Activated naive CD4-positive, alpha-beta T cell treated with anti-CD3 and anti-CD28 coated beads, Interleukin-2, amount 50 U/mL, for 24 hours (primary cell): ENCODE data around the gene DPP8.
"Not testable (repeated sequence)": the region's sequence is repeated elsewhere in the genome, so short reads cannot be mapped to it uniquely, and the experiment has no call there.

Experiments used
- H3K27ac Mint-ChIP-seq: one replicate; pipeline ENCODE4 v1.8.0; 2021; ENCODE audit warnings: mild to moderate bottlenecking, mixed read lengths
- H3K27me3 Mint-ChIP-seq: one replicate; pipeline ENCODE4 v1.8.0; 2021; ENCODE audit warnings: mixed read lengths
- H3K36me3 Mint-ChIP-seq: one replicate; pipeline ENCODE4 v1.8.0; 2021; ENCODE audit warnings: mixed read lengths
- H3K4me1 Mint-ChIP-seq: one replicate; pipeline ENCODE4 v1.8.0; 2021; ENCODE audit warnings: mixed read lengths
- H3K4me3 Mint-ChIP-seq: one replicate; pipeline ENCODE4 v1.8.0; 2021; ENCODE audit warnings: mild to moderate bottlenecking, mixed read lengths
- H3K9me3 Mint-ChIP-seq: one replicate; pipeline ENCODE4 v1.8.0; 2021; ENCODE audit warnings: mixed read lengths

Gene DPP8

GRCh38 chr15:65476903-65477302 lies 40.6 kb downstream of the DPP8 start:
- Mint-ChIP-seq H3K27me3 (no peaks in the 10 kb centered on the region), H3K27ac (no peak overlapping the region), H3K36me3 (peaks cover 15% of the 10 kb centered on the region), H3K9me3 (no peaks in the 10 kb centered on the region), H3K4me1 (no peaks in the 10 kb centered on the region), H3K4me3 (no peak overlapping the region)

- H3K9me3 Mint-ChIP-seq: no peaks in the 10 kb centered on the region
- H3K36me3 Mint-ChIP-seq: peaks cover 12% of the 10 kb centered on the region
- H3K27ac Mint-ChIP-seq: no peak overlapping the region
- no peak overlapping the region for H3K4me3 Mint-ChIP-seq
- H3K4me1 Mint-ChIP-seq: no peaks in the 10 kb centered on the region
- no peaks in the 10 kb centered on the region for H3K27me3 Mint-ChIP-seq
Measured at GRCh38 chr15:65470866-65471265, 46.6 kb downstream of the DPP8 start.

DNA sequence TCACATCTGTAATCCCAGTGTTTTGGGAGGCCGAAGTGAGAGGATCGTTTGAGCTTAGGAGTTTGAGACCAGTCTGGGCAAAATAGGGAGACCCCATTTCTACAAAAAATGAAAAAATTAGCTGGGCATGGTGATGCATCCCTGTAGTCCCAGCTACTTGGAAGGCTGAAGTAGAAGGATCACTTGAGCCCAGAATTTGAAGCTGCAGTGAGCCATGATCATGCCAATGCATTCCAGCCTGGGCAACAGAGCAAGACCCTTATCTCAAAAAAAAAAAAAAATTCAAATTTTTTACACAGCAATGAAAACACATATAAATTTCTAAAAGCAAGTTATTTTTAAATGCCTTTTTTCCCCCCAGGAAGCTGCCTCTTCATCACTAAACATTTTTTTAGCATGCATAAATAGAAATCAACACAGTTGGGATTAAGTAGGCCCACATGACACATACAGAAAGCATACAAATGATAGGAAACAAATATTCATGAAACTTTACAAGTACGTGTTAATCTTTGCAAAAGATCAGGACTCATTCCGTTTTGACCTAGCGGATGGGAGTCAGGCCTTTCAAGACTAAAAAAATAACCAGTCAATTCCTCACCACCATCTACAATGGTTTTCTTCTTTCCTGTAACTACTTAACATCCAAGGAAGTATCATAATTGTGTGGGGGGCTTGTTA lies 49.1 kb downstream of the DPP8 start:
- Mint-ChIP-seq H3K27me3 (no peaks in the 10 kb centered on the region), H3K36me3 (peaks cover 12% of the 10 kb centered on the region), H3K4me3 (no peak overlapping the region), H3K27ac (no peak overlapping the region), H3K9me3 (no peaks in the 10 kb centered on the region), H3K4me1 (no peaks in the 10 kb centered on the region)

DNA sequence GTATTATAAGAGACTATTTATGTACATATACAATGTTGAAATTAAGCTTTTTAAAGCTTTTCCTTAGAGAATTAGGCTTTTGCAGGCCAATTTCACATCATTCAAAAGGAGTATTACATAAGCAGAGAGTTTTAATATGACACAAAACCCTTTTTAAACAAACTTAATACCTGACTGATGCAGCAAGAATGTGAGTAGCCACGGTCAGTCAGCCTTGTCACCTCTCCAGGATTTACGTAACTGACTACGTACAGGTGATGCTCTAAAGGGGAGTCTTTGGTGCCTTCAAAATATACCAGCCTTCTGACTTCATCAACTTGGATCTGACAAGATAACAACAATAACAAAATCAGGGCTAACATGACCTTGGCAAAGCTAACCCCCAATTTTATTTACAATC lies 50.6 kb downstream of the DPP8 start:
- Mint-ChIP-seq H3K36me3 (peaks cover 7% of the 10 kb centered on the region), H3K27ac (no peak overlapping the region), H3K9me3 (no peaks in the 10 kb centered on the region), H3K4me1 (no peaks in the 10 kb centered on the region), H3K27me3 (no peaks in the 10 kb centered on the region), H3K4me3 (no peak overlapping the region)

- H3K27ac Mint-ChIP-seq, H3K27me3 Mint-ChIP-seq, H3K4me3 Mint-ChIP-seq, H3K9me3 Mint-ChIP-seq: not testable (repeated sequence)
- H3K36me3 Mint-ChIP-seq: peaks cover 15% of the 10 kb centered on the region
- H3K4me1 Mint-ChIP-seq: peaks cover 12% of the 10 kb centered on the region
Measured at GRCh38 chr15:65463096-65463495, 54.4 kb downstream of the DPP8 start.

DNA sequence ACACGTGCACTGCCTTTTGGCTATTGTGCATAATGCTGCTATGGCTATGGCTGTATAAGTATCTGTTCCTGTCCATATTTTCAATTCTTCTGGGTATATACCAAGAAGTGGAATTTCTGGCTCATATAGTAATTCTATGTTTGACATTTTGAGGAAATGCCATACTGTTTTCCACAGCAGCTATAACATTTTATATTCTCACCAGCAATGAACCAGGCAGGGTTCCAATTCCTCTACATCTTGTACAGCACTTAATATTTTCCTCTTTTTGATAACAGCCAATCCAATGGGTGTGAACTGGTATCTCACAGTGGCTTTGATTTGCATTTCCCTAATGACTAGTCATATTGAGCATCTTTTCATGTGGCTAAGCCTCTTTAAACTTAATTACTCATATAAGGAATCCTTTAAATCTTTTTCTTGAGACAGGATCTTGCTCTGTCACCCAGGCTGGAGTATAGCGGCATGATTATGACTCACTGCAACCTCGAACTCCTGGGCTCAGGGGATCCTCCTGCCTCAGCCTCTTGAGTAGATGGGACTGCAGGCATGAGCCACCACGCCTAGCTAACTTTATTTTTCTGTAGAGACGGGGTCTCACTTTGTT lies 56.6 kb downstream of the DPP8 start:
- no peaks in the 10 kb centered on the region for H3K9me3 Mint-ChIP-seq
- H3K36me3 Mint-ChIP-seq: peaks cover 22% of the 10 kb centered on the region
- H3K4me1 Mint-ChIP-seq: peaks cover 12% of the 10 kb centered on the region
- no peaks in the 10 kb centered on the region for H3K27me3 Mint-ChIP-seq
- H3K27ac Mint-ChIP-seq: peak overlapping the region; percentile 71
- H3K4me3 Mint-ChIP-seq: no peak overlapping the region

- not testable (repeated sequence) for H3K4me3 Mint-ChIP-seq, H3K27me3 Mint-ChIP-seq, H3K9me3 Mint-ChIP-seq, H3K4me1 Mint-ChIP-seq
- H3K27ac Mint-ChIP-seq: peak overlapping the region; percentile 59
- H3K36me3 Mint-ChIP-seq: peaks cover 12% of the 10 kb centered on the region
Measured at GRCh38 chr15:65455256-65455655, 62.2 kb downstream of the DPP8 start.

GRCh38 chr15:65451989-65452388 lies 65.5 kb downstream of the DPP8 start:
- Mint-ChIP-seq H3K27me3 (no peaks in the 10 kb centered on the region), H3K36me3 (peaks cover 13% of the 10 kb centered on the region), H3K4me3 (no peak overlapping the region), H3K9me3 (no peaks in the 10 kb centered on the region), H3K27ac (no peak overlapping the region), H3K4me1 (no peaks in the 10 kb centered on the region)

DNA sequence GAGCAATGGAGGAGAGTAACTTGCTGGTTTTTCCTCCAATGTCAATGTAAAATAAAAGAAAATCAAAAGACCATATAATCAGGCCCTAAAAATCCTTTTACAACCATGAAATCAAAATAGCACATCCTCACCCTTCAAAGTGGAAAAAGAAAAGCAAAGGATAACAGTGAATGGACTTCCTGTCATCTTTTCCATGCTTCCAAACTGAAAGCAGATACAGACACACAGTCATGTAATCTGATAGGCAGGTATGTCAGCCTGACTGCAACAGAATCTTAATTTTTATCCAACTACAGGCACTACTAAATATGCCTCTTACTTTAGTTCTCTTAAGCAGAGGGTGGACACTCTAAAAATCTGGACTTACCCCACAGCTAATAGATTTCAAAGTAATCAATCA lies 66.9 kb downstream of the DPP8 start:
- Mint-ChIP-seq H3K27me3 (no peaks in the 10 kb centered on the region), H3K27ac (no peak overlapping the region), H3K36me3 (peaks cover 7% of the 10 kb centered on the region), H3K4me3 (no peak overlapping the region), H3K9me3 (no peaks in the 10 kb centered on the region), H3K4me1 (no peaks in the 10 kb centered on the region)

- Mint-ChIP-seq H3K27me3 (no peaks in the 10 kb centered on the region), H3K4me3 (no peak overlapping the region), H3K27ac (peak overlapping the region; percentile 2), H3K4me1 (no peaks in the 10 kb centered on the region), H3K36me3 (peaks cover 10% of the 10 kb centered on the region), H3K9me3 (no peaks in the 10 kb centered on the region)
Measured at GRCh38 chr15:65447145-65447544, 70.3 kb downstream of the DPP8 start.

DNA sequence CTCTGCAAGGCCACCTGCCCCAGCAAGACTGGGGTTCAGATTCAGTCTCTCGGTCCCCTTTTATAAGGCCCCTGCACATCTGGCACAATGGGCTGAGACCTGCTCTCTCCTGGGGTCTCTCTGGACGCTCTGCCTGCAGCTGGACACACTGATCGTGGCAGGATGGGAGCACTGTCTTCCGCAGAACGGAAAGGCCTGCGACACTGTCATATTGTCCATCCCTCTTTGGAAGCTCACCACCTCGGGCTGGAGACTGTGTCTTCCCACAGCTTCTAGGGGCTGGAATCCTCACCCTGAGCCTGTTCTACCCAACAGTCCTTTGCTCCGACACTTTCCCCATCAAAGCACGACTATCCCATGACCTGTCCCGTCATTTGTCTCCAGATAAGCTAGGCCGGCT lies 83.3 kb downstream of the DPP8 start:
- Mint-ChIP-seq H3K9me3 (no peaks in the 10 kb centered on the region), H3K27me3 (no peaks in the 10 kb centered on the region), H3K36me3 (no peaks in the 10 kb centered on the region), H3K4me3 (no peak overlapping the region), H3K27ac (no peak overlapping the region), H3K4me1 (no peaks in the 10 kb centered on the region)

- Mint-ChIP-seq H3K4me3 (no peak overlapping the region), H3K36me3 (no peaks in the 10 kb centered on the region), H3K9me3 (no peaks in the 10 kb centered on the region), H3K27ac (no peak overlapping the region), H3K4me1 (no peaks in the 10 kb centered on the region), H3K27me3 (no peaks in the 10 kb centered on the region)
Measured at GRCh38 chr15:65431731-65432130, 85.8 kb downstream of the DPP8 start.

GRCh38 chr15:65426216-65426853 lies 91.2 kb downstream of the DPP8 start:
- peaks cover 19% of the 10 kb centered on the region for H3K4me1 Mint-ChIP-seq

DNA sequence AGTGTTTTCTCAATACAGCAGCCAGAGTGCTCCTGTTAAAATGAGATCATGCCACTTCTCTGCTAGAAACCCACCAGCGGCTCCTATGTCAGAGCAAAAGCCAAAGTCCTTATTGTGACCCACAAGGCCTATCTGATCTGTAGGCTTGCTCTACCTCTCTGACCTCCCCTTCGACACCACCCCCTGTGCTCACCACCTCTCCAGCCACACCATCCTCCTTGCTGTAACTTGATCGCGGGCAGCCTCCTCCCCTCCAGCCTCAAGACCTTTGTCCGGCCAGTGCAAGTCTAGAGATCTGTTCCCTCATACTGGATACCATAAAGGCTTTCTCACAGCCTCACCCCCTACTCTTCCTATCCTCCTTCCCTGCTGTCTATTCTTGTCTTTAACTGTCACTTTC lies 92.8 kb downstream of the DPP8 start:
- Mint-ChIP-seq H3K27me3 (peaks cover 31% of the 10 kb centered on the region), H3K4me1 (peaks cover 23% of the 10 kb centered on the region), H3K4me3 (no peak overlapping the region), H3K9me3 (no peaks in the 10 kb centered on the region), H3K27ac (no peak overlapping the region), H3K36me3 (peaks cover 2% of the 10 kb centered on the region)

More at GRCh38 chr15:65426216-65426853, 91.2 kb downstream of the DPP8 start:
- H3K36me3 Mint-ChIP-seq: peaks cover 2% of the 10 kb centered on the region
- no peak overlapping the region for H3K27ac Mint-ChIP-seq
- H3K27me3 Mint-ChIP-seq: peaks cover 22% of the 10 kb centered on the region
- H3K4me3 Mint-ChIP-seq: no peak overlapping the region
- H3K9me3 Mint-ChIP-seq: no peaks in the 10 kb centered on the region

GRCh38 chr15:65423976-65424679 lies 93.4 kb downstream of the DPP8 start:
- Mint-ChIP-seq H3K27ac (no peak overlapping the region), H3K36me3 (peaks cover 2% of the 10 kb centered on the region), H3K9me3 (no peaks in the 10 kb centered on the region), H3K4me3 (peak overlapping the region; percentile 89), H3K27me3 (peaks cover 35% of the 10 kb centered on the region), H3K4me1 (peaks cover 23% of the 10 kb centered on the region)
